A549 (cell line): ENCODE results near the gene TMED7.

Source experiments
- EP300 ChIP-seq, 2 experiments: fragments of >200 bp; sonication (Bioruptor Twin); formaldehyde crosslinking; IDR thresholded peaks; 2 replicates in 1 of 2; 3 replicates in 1 of 2; pipeline ENCODE4 v1.6.1; 2016 to 2017
- RCOR1 ChIP-seq: fragments of 150-350 bp; IDR thresholded peaks from 2 replicates; pipeline ENCODE4 v1.6.1; 2014; ENCODE audit warnings: antibody characterized with exemption, low read length, low read depth

GRCh38 chr5:115579747-115580173, 46.1 kb downstream of the TMED7 start:
- TF ChIP-seq EP300 (IDR thresholded peaks at IDR 0.05) (no peak), RCOR1 (no peak)
